Loucy (cell line): Measurements from ENCODE around the gene WDR31.
"Not testable (repeated sequence)": the region's sequence is repeated elsewhere in the genome, so short reads cannot be mapped to it uniquely, and the experiment has no call there.

Experiments used
- H2AFZ ChIP-seq: fragments of 200-600 bp; sonication (generic); 2 replicates; pipeline ENCODE4 v1.6.0; 2016; ENCODE audit warnings: antibody characterized with exemption, mild to moderate bottlenecking, low read length, moderate library complexity
- H3F3A ChIP-seq: fragments of 200-600 bp; 2 replicates; pipeline ENCODE4 v1.6.0; 2016; ENCODE audit warnings: antibody characterized with exemption, low read depth, mild to moderate bottlenecking
- H3K27me3 ChIP-seq: fragments of 200-600 bp; sonication (generic); 2 replicates; pipeline ENCODE4 v1.6.1; 2014; ENCODE audit warnings: low read length, mild to moderate bottlenecking; ENCODE audit not compliant: insufficient read depth, poor library complexity, severe bottlenecking
- H3K36me3 ChIP-seq: fragments of 200-600 bp; sonication (generic); 2 replicates; pipeline ENCODE4 v1.6.1; 2016; ENCODE audit warnings: low read length; ENCODE audit not compliant: insufficient read depth
- H3K4me1 ChIP-seq: fragments of 200-600 bp; sonication (generic); 2 replicates; pipeline ENCODE4 v1.5.1; 2014; ENCODE audit warnings: low read length, mild to moderate bottlenecking; ENCODE audit not compliant: insufficient read depth, poor library complexity, severe bottlenecking
- H3K4me2 ChIP-seq: fragments of 200-600 bp; sonication (generic); 2 replicates; pipeline ENCODE4 v1.6.0; 2014; ENCODE audit warnings: antibody characterized with exemption, low read length, low read depth, mild to moderate bottlenecking; ENCODE audit not compliant: poor library complexity, severe bottlenecking
- H3K4me3 ChIP-seq: fragments of 200-600 bp; sonication (generic); 2 replicates; pipeline ENCODE4 v1.5.1; 2014; ENCODE audit warnings: low read length, mild to moderate bottlenecking, mixed read lengths; ENCODE audit not compliant: poor library complexity, severe bottlenecking
- H3K79me2 ChIP-seq: fragments of 200-600 bp; sonication (generic); 2 replicates; pipeline ENCODE4 v1.6.1; 2014; ENCODE audit warnings: low read length; ENCODE audit not compliant: insufficient read depth
- H3K9ac ChIP-seq: fragments of 200-600 bp; sonication (generic); 2 replicates; pipeline ENCODE4 v1.6.0; 2014; ENCODE audit warnings: mild to moderate bottlenecking, low read depth, low read length, moderate library complexity; ENCODE audit not compliant: poor library complexity, severe bottlenecking
- H3K9me2 ChIP-seq: fragments of 200-600 bp; sonication (generic); replicated peaks from 2 replicates; pipeline ENCODE4 v1.6.1; 2016; ENCODE audit warnings: low read depth, low read length, mixed read lengths
- H3K9me3 ChIP-seq: fragments of 200-600 bp; sonication (generic); 2 replicates; pipeline ENCODE4 v1.6.1; 2014; ENCODE audit warnings: mild to moderate bottlenecking, antibody characterized with exemption, low read length, low read depth; ENCODE audit not compliant: insufficient read depth
- H4K20me1 ChIP-seq: fragments of 200-600 bp; sonication (generic); 2 replicates; pipeline ENCODE4 v1.6.0; 2014; ENCODE audit warnings: antibody characterized with exemption, low read length, mild to moderate bottlenecking; ENCODE audit not compliant: insufficient read depth, poor library complexity, severe bottlenecking
- EZH2phosphoT487 ChIP-seq: fragments of 200-600 bp; IDR thresholded peaks from 2 replicates; pipeline ENCODE4 v1.6.1; 2018; ENCODE audit warnings: antibody characterized with exemption, mild to moderate bottlenecking, moderate library complexity, borderline replicate concordance
- TF ChIP-seq, protein P1 (sequence below): fragments of 200-600 bp; sonication (generic); conservative IDR thresholded peaks from 2 replicates; pipeline ENCODE4 v1.5.1; 2014; ENCODE audit warnings: mild to moderate bottlenecking, antibody characterized with exemption, low read length

Gene WDR31

DNA sequence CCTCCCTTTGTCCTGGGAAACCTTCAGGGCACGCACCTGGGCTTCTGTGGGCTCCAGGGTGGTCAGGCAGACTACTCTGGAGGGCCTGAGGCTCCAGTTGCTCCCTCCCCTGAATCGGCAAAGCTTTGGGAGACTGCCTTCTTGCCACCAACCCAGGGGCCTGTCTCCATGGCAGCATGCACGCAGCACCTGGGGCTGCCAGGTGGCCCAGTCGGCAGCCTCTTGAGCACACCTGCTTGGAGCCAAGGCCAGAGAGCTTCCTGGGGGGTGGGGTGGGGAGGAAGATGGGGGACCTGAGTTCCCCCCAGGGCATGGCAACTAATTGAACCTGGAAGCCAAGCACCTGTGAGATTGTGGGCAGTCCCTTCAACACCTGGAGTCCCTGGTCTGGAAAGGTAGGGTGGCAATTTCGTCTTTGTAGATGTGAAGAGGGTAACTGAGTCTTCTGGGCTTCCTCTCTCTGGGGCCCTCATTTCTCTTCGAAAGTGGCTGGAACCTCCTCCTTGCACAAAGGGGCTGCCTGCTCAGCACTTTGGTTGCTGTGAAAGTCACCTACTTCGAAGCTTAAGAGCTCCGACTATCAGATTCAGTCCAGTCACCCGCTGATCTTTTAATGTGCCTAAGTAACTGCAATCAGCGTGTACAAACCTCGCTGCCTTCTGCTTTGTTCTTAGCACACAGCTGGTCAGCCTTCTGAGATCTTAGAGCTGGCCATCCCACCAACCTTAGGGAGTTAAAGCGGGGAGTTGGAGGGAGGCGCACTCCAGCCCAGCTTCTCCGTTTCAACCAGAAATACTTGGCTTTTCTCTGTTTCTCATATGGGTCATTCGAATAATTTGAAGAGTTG lies 40.9 kb downstream of the WDR31 start:
- Histone ChIP-seq H3K9me3 (no peaks in the 10 kb centered on the region), H3K9me2 (no peaks in the 10 kb centered on the region), H3K79me2 (no peaks in the 10 kb centered on the region), H3K27me3 (no peaks in the 10 kb centered on the region), H2AFZ (no peak overlapping the region), H4K20me1 (no peaks in the 10 kb centered on the region), H3K36me3 (peaks cover under 1% of the 10 kb centered on the region; the same call in 1 of the 2 replicates), H3K9ac (no peak overlapping the region), H3F3A (no peaks in the 10 kb centered on the region), H3K4me3 (no peak overlapping the region), H3K4me1 (no peaks in the 10 kb centered on the region), H3K4me2 (no peak overlapping the region)
- TF ChIP-seq, protein P1, sequence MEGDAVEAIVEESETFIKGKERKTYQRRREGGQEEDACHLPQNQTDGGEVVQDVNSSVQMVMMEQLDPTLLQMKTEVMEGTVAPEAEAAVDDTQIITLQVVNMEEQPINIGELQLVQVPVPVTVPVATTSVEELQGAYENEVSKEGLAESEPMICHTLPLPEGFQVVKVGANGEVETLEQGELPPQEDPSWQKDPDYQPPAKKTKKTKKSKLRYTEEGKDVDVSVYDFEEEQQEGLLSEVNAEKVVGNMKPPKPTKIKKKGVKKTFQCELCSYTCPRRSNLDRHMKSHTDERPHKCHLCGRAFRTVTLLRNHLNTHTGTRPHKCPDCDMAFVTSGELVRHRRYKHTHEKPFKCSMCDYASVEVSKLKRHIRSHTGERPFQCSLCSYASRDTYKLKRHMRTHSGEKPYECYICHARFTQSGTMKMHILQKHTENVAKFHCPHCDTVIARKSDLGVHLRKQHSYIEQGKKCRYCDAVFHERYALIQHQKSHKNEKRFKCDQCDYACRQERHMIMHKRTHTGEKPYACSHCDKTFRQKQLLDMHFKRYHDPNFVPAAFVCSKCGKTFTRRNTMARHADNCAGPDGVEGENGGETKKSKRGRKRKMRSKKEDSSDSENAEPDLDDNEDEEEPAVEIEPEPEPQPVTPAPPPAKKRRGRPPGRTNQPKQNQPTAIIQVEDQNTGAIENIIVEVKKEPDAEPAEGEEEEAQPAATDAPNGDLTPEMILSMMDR = no peak
- no peak for TF ChIP-seq EZH2phosphoT487

DNA sequence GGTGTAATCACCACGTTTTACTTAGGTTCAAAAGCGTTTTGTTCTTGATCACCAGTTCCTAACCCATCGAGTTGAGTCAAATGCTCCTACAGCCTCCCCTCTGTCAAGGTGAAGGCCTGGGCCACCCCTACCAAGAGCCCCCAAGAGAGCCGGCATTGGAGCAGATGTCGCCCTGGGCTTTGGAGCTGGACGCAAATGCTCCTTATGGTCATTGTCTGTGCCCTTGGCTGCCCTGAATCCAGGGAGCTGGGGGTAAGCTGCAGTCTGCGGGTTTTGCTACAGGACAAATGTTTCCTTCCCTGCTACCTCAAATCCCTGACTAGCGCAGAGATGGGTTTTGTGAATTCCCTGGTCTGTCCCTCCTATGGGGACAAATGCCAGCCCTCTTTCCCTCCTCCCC lies 41.8 kb downstream of the WDR31 start:
- peaks cover 7% of the 10 kb centered on the region; the same call in 1 of the 2 replicates for H3K36me3 ChIP-seq
- H3K4me3 ChIP-seq = no peak overlapping the region
- no peak overlapping the region for H2AFZ ChIP-seq
- no peaks in the 10 kb centered on the region for H3K4me1 ChIP-seq
- H3F3A ChIP-seq = no peaks in the 10 kb centered on the region; the same call in 1 of the 2 replicates
- H3K4me2 ChIP-seq = no peak overlapping the region
- H3K79me2 ChIP-seq = no peaks in the 10 kb centered on the region
- TF ChIP-seq EZH2phosphoT487 = no peak
- TF ChIP-seq, protein P1 = no peak
- H3K9me2 ChIP-seq = no peaks in the 10 kb centered on the region
- H3K9me3 ChIP-seq = no peaks in the 10 kb centered on the region
- H3K9ac ChIP-seq = no peak overlapping the region
- H3K27me3 ChIP-seq = no peaks in the 10 kb centered on the region
- no peaks in the 10 kb centered on the region for H4K20me1 ChIP-seq

DNA sequence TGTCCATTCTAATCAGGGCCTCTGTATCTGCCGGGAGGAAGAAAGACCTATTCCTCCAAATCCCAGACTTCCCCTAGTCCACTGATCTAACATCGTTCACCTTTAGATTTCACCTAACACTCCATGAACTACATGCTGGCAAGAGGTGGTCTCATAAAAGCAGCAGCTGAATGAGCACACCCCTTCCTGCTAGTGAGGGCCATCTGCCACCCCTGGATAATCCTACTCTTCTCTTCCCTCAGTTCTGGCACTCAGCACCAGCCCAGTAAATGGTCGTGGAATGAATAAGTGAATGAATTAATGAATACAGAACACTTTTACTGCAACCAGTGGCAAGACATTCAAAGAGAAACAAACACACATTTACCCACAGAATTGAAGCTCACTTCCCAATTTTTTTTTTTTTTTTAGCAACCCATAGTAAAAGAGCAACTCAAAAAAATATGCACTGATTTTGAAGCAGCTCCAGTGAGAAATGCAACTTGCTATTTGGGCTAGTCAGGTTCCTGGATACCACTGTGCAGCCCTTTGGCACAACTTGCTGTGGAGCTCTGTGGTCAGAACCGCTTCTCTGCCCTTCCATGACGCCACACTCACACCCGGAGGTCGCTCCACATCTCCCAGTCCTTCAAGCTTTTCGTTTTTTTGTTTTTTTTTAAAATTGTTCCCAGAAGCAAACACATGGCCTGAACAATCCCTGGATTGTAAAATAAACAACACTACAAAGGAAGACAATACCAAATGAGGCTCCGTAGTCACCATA lies 43.1 kb downstream of the WDR31 start:
- Histone ChIP-seq H3K9me2 (no peaks in the 10 kb centered on the region), H2AFZ (no peak overlapping the region)
- no peak for TF ChIP-seq EZH2phosphoT487
- TF ChIP-seq, protein P1 = no peak

DNA sequence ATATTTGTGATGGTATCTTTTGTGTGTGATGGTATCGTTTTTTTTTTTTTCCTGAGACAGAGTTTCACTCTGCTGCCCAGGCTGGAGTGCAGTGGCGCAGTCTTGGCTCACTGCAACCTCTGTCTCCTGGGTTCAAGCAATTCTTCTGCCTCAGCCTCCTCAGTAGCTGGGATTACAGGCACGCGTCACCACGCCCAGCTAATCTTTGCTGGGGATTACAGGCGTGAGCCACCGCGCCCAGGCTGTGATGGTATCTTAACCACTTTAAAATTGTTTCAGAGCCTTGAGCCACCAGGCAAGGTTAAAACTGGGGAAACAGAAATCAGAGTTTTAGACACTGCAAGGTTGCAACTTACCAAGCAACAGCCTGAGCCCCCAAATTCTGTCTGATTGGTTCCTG lies 43.8 kb downstream of the WDR31 start:
- not testable (repeated sequence) for H3K9me3 ChIP-seq

More for the DNA sequence above, 43.1 kb downstream of the WDR31 start:
- H3K4me2 ChIP-seq = no peak overlapping the region
- H3K4me1 ChIP-seq = no peaks in the 10 kb centered on the region
- no peaks in the 10 kb centered on the region for H3K27me3 ChIP-seq
- no peak overlapping the region for H3K4me3 ChIP-seq
- no peaks in the 10 kb centered on the region for H3K9me3 ChIP-seq
- no peaks in the 10 kb centered on the region for H3K79me2 ChIP-seq
- H3K9ac ChIP-seq = no peak overlapping the region
- no peaks in the 10 kb centered on the region; the same call in 1 of the 2 replicates for H3F3A ChIP-seq
- H3K36me3 ChIP-seq = peaks cover 20% of the 10 kb centered on the region; the same call in 1 of the 2 replicates
- no peaks in the 10 kb centered on the region for H4K20me1 ChIP-seq

More for the DNA sequence above, 43.8 kb downstream of the WDR31 start:
- not testable (repeated sequence) for H3F3A ChIP-seq, H3K4me3 ChIP-seq, H3K9ac ChIP-seq, H3K27me3 ChIP-seq, H3K4me2 ChIP-seq, H4K20me1 ChIP-seq, H3K79me2 ChIP-seq, H3K9me2 ChIP-seq, H3K4me1 ChIP-seq, H2AFZ ChIP-seq
- H3K36me3 ChIP-seq = peaks cover 28% of the 10 kb centered on the region; the same call in 1 of the 2 replicates
